K562 (cell line): Measurements from ENCODE around the gene COG4. TPM values are rescaled to one million over a fixed set of nuclear protein-coding genes. Genes with fewer than 3 reads are reported as not detected.

ENCODE experiments used
- CBFB ChIP-seq: sonication (generic); formaldehyde crosslinking; IDR thresholded peaks from 2 replicates; pipeline ENCODE4 v1.4.0; 2020; ENCODE audit warnings: mild to moderate bottlenecking, missing genetic modification reagents
- CREB1 ChIP-seq, 2 experiments: sonication (generic) in 1 of 2; formaldehyde crosslinking in 1 of 2; IDR thresholded peaks; 2 replicates each; pipeline versions ENCODE4 v1.6.1 to v1.8.0; 2012 to 2022; ENCODE audit warnings: inconsistent platforms in 1 of 2, mild to moderate bottlenecking in 1 of 2, missing genetic modification reagents in 1 of 2, moderate library complexity in 1 of 2
- DEAF1 ChIP-seq: fragments of 450-650 bp; formaldehyde crosslinking; IDR thresholded peaks from 2 replicates; pipeline ENCODE4 v1.4.0; 2020; ENCODE audit warnings: mild to moderate bottlenecking, moderate library complexity
- DLX4 ChIP-seq: fragments of 250-450 bp; sonication (Bioruptor Pico); IDR thresholded peaks from 2 replicates; pipeline ENCODE4 v1.6.1; 2021; ENCODE audit warnings: mild to moderate bottlenecking
- DNMT1 ChIP-seq: fragments of 450-650 bp; IDR thresholded peaks from 2 replicates; pipeline ENCODE4 v1.6.1; 2016; ENCODE audit warnings: antibody characterized with exemption, mild to moderate bottlenecking
- GTF2A2 ChIP-seq: IDR thresholded peaks from 2 replicates; pipeline ENCODE4 v1.6.1; 2016; ENCODE audit warnings: mild to moderate bottlenecking, missing genetic modification characterization, missing compliant biosample characterization
- MEF2A ChIP-seq: IDR thresholded peaks from 2 replicates; pipeline ENCODE4 v1.6.1; 2011; ENCODE audit warnings: low read depth, mild to moderate bottlenecking, low read length, moderate library complexity; ENCODE audit not compliant: control insufficient read depth
- NR3C1 ChIP-seq: sonication (generic); formaldehyde crosslinking; IDR thresholded peaks from 2 replicates; pipeline ENCODE4 v1.8.1; 2022; ENCODE audit warnings: missing genetic modification reagents
- RBFOX2 ChIP-seq: fragments of 200-400 bp; formaldehyde crosslinking; IDR thresholded peaks from 2 replicates; pipeline ENCODE4 v1.6.1; 2017; ENCODE audit warnings: low read depth, mild to moderate bottlenecking, low read length, moderate library complexity
- RBM17 ChIP-seq: fragments of 200-400 bp; formaldehyde crosslinking; IDR thresholded peaks from 2 replicates; pipeline ENCODE4 v1.6.1; 2017; ENCODE audit warnings: low read depth, mild to moderate bottlenecking, low read length, borderline replicate concordance
- SREBF2 ChIP-seq: sonication (generic); formaldehyde crosslinking; IDR thresholded peaks from 2 replicates; pipeline ENCODE4 v1.4.0; 2020; ENCODE audit warnings: mild to moderate bottlenecking, missing genetic modification reagents
- SRSF9 ChIP-seq: fragments of 200-400 bp; formaldehyde crosslinking; IDR thresholded peaks from 2 replicates; pipeline ENCODE4 v1.6.1; 2017; ENCODE audit warnings: low read depth, low read length, borderline replicate concordance
- TARDBP ChIP-seq: fragments of 450-650 bp; IDR thresholded peaks from 2 replicates; pipeline ENCODE4 v1.6.1; 2016
- TBL1XR1 ChIP-seq, 2 experiments: IDR thresholded peaks; 2 replicates each; pipeline ENCODE4 v1.6.1; 2012; ENCODE audit warnings: improper control_type of control experiment in 2 of 2, low read length in 2 of 2, mild to moderate bottlenecking in 1 of 2
- TGIF2 ChIP-seq: sonication (generic); formaldehyde crosslinking; IDR thresholded peaks from 2 replicates; pipeline ENCODE4 v1.8.1; 2022; ENCODE audit warnings: mild to moderate bottlenecking, missing genetic modification reagents, moderate library complexity
- TRIM28 ChIP-seq: fragments of 450-650 bp; IDR thresholded peaks from 2 replicates; pipeline ENCODE4 v1.6.1; 2017
- ZEB2 ChIP-seq: fragments of 450-650 bp; IDR thresholded peaks from 2 replicates; pipeline ENCODE4 v1.6.1; 2016
- ZKSCAN1 ChIP-seq: fragments of 150-350 bp; IDR thresholded peaks from 2 replicates; pipeline ENCODE4 v1.6.1; 2016; ENCODE audit warnings: low read depth, low read length
- ZNF232 ChIP-seq: sonication (generic); formaldehyde crosslinking; IDR thresholded peaks from 2 replicates; pipeline ENCODE4 v1.8.0; 2022; ENCODE audit warnings: mild to moderate bottlenecking, missing genetic modification reagents
- ZNF282 ChIP-seq: sonication (generic); formaldehyde crosslinking; IDR thresholded peaks from 2 replicates; pipeline ENCODE4 v1.8.1; 2023; ENCODE audit warnings: missing genetic modification reagents
- ZNF41 ChIP-seq: fragments of 250-450 bp; sonication (Bioruptor Pico); conservative IDR thresholded peaks from 2 replicates; pipeline ENCODE4 v1.4.0; 2020; ENCODE audit warnings: mild to moderate bottlenecking
- ZNF592 ChIP-seq: fragments of 450-650 bp; IDR thresholded peaks from 2 replicates; pipeline ENCODE4 v1.6.1; 2017; ENCODE audit warnings: antibody characterized with exemption, mild to moderate bottlenecking
- ZNF830 ChIP-seq: fragments of 250-450 bp; sonication (Bioruptor Pico); IDR thresholded peaks from 2 replicates; pipeline ENCODE4 v1.5.0; 2021; ENCODE audit warnings: mild to moderate bottlenecking
- polyA plus RNA-seq, 8 experiments: library from polyadenylated mRNA; depleted of rRNA in 4 of 8; stranded (reverse) in 5 of 8; unstranded in 3 of 8; fragments of >200 nt; fragmentation: Nextera tagmentation in 2 of 8; fragmentation: Illumina TruSeq in 1 of 8; extraction: Ambion mirVana in 2 of 8; extraction: Trizol in 1 of 8; gene quantifications; 2 replicates each; pipeline versions ENCODE4 v1.2.1 to v1.2.3, GENCODE V29; 2011 to 2014; ENCODE audit warnings: inconsistent platforms in 1 of 8, missing spikeins in 1 of 8
- total RNA-seq, 7 experiments: library from RNA; depleted of rRNA in 6 of 7; stranded (reverse); fragments of >200 nt in 6 of 7; fragmentation: Illumina TruSeq in 2 of 7; extraction: Trizol in 2 of 7; gene quantifications; 2 replicates each; pipeline versions ENCODE4 v1.2.1 to v1.2.3, GENCODE V29; 2011 to 2021; ENCODE audit warnings: low replicate concordance in 1 of 7

Gene COG4
- total and polyA plus RNA-seq, 9 of the 15 experiments (the other 6 are each of a cell fraction or from before 2014, with no cell fraction given): 13.7 to 73.9 (median 44.2) TPM

GRCh38 chr16:70438969-70439862 lies 84.1 kb downstream of the COG4 start, which contains the start of gene ST3GAL2 (continued):
- TF ChIP-seq SREBF2 (CRISPR knock-in tag) (no peak), CBFB (no peak), CREB1 (IDR thresholded peaks at IDR 0.05) (peak; percentile 65), CREB1 (CRISPR knock-in tag; IDR thresholded peaks at IDR 0.05) (peak; percentile 80), NR3C1 (CRISPR knock-in tag) (no peak), ZKSCAN1 (no peak), ZNF232 (CRISPR knock-in tag) (no peak), TRIM28 (peak; percentile 28; the same call in 1 of the 2 replicates), ZNF830 (CRISPR knock-in tag) (no peak), DEAF1 (no peak), TGIF2 (CRISPR knock-in tag) (no peak), ZNF41 (peak; percentile 64; the same call in 1 of the 2 replicates), TARDBP (no peak), DNMT1 (no peak), ZNF592 (peak; percentile 98), RBM17 (no peak), TBL1XR1 (IDR thresholded peaks at IDR 0.05; ENCODE audit: low read length in 2 of 2) (peak in 1 of 2 experiments; percentile 40; a peak in 1 of 4 replicates), GTF2A2 (tag) (no peak), DLX4 (CRISPR knock-in tag) (no peak), RBFOX2 (peak; percentile 81), MEF2A (no peak), SRSF9 (no peak), ZNF282 (CRISPR knock-in tag) (no peak), ZEB2 (no peak)
